K562 (cell line): ENCODE results near the gene ZDHHC18. TPM values are rescaled to one million over a fixed set of nuclear protein-coding genes. Genes with fewer than 3 reads are reported as not detected.
A peak's percentile ranks its signal among the peaks of the same experiment; 100 is the strongest.
"Not testable (repeated sequence)": the region's sequence is repeated elsewhere in the genome, so short reads cannot be mapped to it uniquely, and the experiment has no call there.

Experiments used
- ATAC-seq: fragments of 200-7000 bp; cut with Tn5 transposase; 3 replicates; pipeline ENCODE4 v1.9.1; 2020; ENCODE audit warnings: moderate library complexity
- BruUV-seq: library from RNA; stranded (reverse); fragments of 400-500 nt; replicated peaks from 2 replicates; lab custom pipeline; 2021; lab: Mats Ljungman, UMichigan
- CTCF ChIA-PET: fragments of 300-600 bp; formaldehyde crosslinking; extraction: SDS; loops from one replicate; lab custom pipeline; 2021; ENCODE audit warnings: low intra/inter-chr PET ratio; lab: Yijun Ruan, JAX
- POLR2A ChIA-PET: fragments of 300-600, 350-650 bp; sonication (Branson Sonifier 250); formaldehyde crosslinking; extraction: SDS; loops from one replicate; lab custom pipeline; 2021; ENCODE audit warnings: antibody characterized with exemption, inconsistent platforms; lab: Yijun Ruan, JAX
- DNase-seq, 4 experiments: peaks; one replicate each; pipeline versions ENCODE4 v3.0.0 to v3.0.0-alpha.2; 2011 to 2018; ENCODE audit warnings: low spot score in 3 of 4, mixed read lengths in 3 of 4; ENCODE audit errors: extremely low read depth in 1 of 4
- FAIRE-seq: peaks from 2 replicates; lab custom pipeline; 2011; peaks lifted over from hg19 to GRCh38; lab: Jason Lieb, UNC
- H2AFZ ChIP-seq: 2 replicates; pipeline ENCODE4 v1.6.0; 2011; ENCODE audit warnings: low read depth, low read length, control low read depth, inconsistent platforms
- H3K27ac ChIP-seq: fragments of 200-600 bp; 3 replicates; pipeline ENCODE4 v1.8.0; 2011; ENCODE audit warnings: low read depth, mild to moderate bottlenecking, control low read depth, inconsistent platforms, low read length, moderate library complexity, mixed read lengths; ENCODE audit errors: extremely low read depth
- H3K27me3 ChIP-seq, 2 experiments: fragments of 300-600 bp in 1 of 2; 2 replicates in 1 of 2; 3 replicates in 1 of 2; pipeline versions ENCODE4 v1.6.0 to v1.8.0; 2011; ENCODE audit warnings: inconsistent platforms in 2 of 2, low read length in 2 of 2, mild to moderate bottlenecking in 1 of 2, mixed read lengths in 1 of 2, moderate library complexity in 1 of 2; ENCODE audit not compliant: control insufficient read depth in 2 of 2, insufficient read depth in 2 of 2
- H3K36me3 ChIP-seq: fragments of 300-600 bp; 3 replicates; pipeline ENCODE4 v1.8.0; 2011; ENCODE audit warnings: mild to moderate bottlenecking, low read length, inconsistent platforms; ENCODE audit not compliant: control insufficient read depth, insufficient read depth
- H3K4me1 ChIP-seq, 2 experiments: fragments of 200-600 bp in 1 of 2; replicated peaks in 1 of 2; 2 replicates in 1 of 2; 3 replicates in 1 of 2; pipeline versions ENCODE4 v1.5.1 to v1.8.0; 2011; ENCODE audit warnings: inconsistent platforms in 2 of 2, low read length in 2 of 2, mild to moderate bottlenecking in 1 of 2, mixed read lengths in 1 of 2, moderate library complexity in 1 of 2; ENCODE audit not compliant: control insufficient read depth in 2 of 2, insufficient read depth in 2 of 2
- H3K4me2 ChIP-seq: 2 replicates; pipeline ENCODE4 v1.6.1; 2011; ENCODE audit warnings: low read length, control low read depth, inconsistent platforms, mixed read lengths; ENCODE audit not compliant: insufficient read depth
- H3K4me3 ChIP-seq: fragments of 200-600 bp; sonication (generic), shearing (Covaris generic); 2 replicates; pipeline ENCODE4 v1.5.1; 2016; ENCODE audit warnings: control low read depth, inconsistent platforms
- H3K79me2 ChIP-seq: fragments of 200-600 bp; 3 replicates; pipeline ENCODE4 v1.8.0; 2011; ENCODE audit warnings: low read length, inconsistent platforms; ENCODE audit not compliant: control insufficient read depth, insufficient read depth
- H3K9ac ChIP-seq, 2 experiments: 2 replicates each; pipeline versions ENCODE4 v1.6.0 to v1.6.1; 2011; ENCODE audit warnings: low read depth in 2 of 2, low read length in 2 of 2, control low read depth in 1 of 2, inconsistent platforms in 1 of 2, mild to moderate bottlenecking in 1 of 2, mixed read lengths in 1 of 2; ENCODE audit not compliant: insufficient read depth in 1 of 2
- H3K9me1 ChIP-seq: one replicate; pipeline ENCODE4 v1.6.0; 2011; ENCODE audit warnings: inconsistent platforms, mild to moderate bottlenecking, low read length, moderate library complexity; ENCODE audit not compliant: control insufficient read depth, insufficient read depth
- H3K9me3 ChIP-seq: replicated peaks from 2 replicates; pipeline ENCODE4 v1.5.1; 2011; ENCODE audit warnings: low read depth, low read length, inconsistent platforms; ENCODE audit not compliant: control insufficient read depth, insufficient read depth
- H4K20me1 ChIP-seq: replicated peaks from 2 replicates; pipeline ENCODE4 v1.6.1; 2011; ENCODE audit warnings: low read length, inconsistent platforms, mixed read lengths; ENCODE audit not compliant: control insufficient read depth, insufficient read depth
- CC2D1A ChIP-seq: fragments of 450-650 bp; IDR thresholded peaks from 2 replicates; pipeline ENCODE4 v1.6.1; 2017; ENCODE audit warnings: mild to moderate bottlenecking
- CEBPB ChIP-seq: fragments of 450-650 bp; IDR thresholded peaks from 2 replicates; pipeline ENCODE4 v1.6.1; 2016; ENCODE audit warnings: missing genetic modification characterization, missing compliant biosample characterization
- FOSL1 ChIP-seq: fragments of 200-800 bp; sonication (Bioruptor generic); conservative IDR thresholded peaks from 2 replicates; pipeline ENCODE4 v1.6.1; 2016; ENCODE audit warnings: missing genetic modification characterization, missing compliant biosample characterization
- KDM4B ChIP-seq, 2 experiments: fragments of 450-650 bp in 1 of 2; sonication (generic) in 1 of 2; IDR thresholded peaks; 2 replicates each; pipeline ENCODE4 v1.6.1; 2016 to 2017; ENCODE audit warnings: borderline replicate concordance in 2 of 2, antibody characterized with exemption in 1 of 2, low read depth in 1 of 2, mild to moderate bottlenecking in 1 of 2
- U2AF2 ChIP-seq: fragments of 200-400 bp; formaldehyde crosslinking; optimal IDR thresholded peaks from 2 replicates; pipeline ENCODE3; 2017; ENCODE audit warnings: low read depth, mild to moderate bottlenecking, low read length
- WGBS: fragments of 100-300 bp; shearing (Covaris generic); methylation state at CpG from one replicate; pipeline ENCODE4 v1.1.6; 2016; ENCODE audit warnings: low coverage, mixed read lengths; ENCODE audit not compliant: insufficient coverage; ENCODE audit errors: missing lambda C conversion rate; 5-methylcytosine and 5-hydroxymethylcytosine counted together
- in situ Hi-C: fragments of 300-500 bp; cut with MboI; formaldehyde crosslinking; loops from 4 replicates; pipeline ENCODE4 v1.15.0; 2018; ENCODE audit warnings: inconsistent platforms, mixed read lengths
- intact Hi-C: fragments of 100-400 bp; cut with micrococcal nuclease; formaldehyde crosslinking; loops from 2 replicates; pipeline ENCODE4 v1.14.2; 2022
- polyA plus RNA-seq, 8 experiments: library from polyadenylated mRNA; depleted of rRNA in 4 of 8; stranded (reverse) in 5 of 8; unstranded in 3 of 8; fragments of >200 nt; fragmentation: Nextera tagmentation in 2 of 8; fragmentation: Illumina TruSeq in 1 of 8; extraction: Ambion mirVana in 2 of 8; extraction: Trizol in 1 of 8; gene quantifications; 2 replicates each; pipeline versions ENCODE4 v1.2.1 to v1.2.3, GENCODE V29; 2011 to 2014; ENCODE audit warnings: inconsistent platforms in 1 of 8, missing spikeins in 1 of 8
- total RNA-seq, 7 experiments: library from RNA; depleted of rRNA in 6 of 7; stranded (reverse); fragments of >200 nt in 6 of 7; fragmentation: Illumina TruSeq in 2 of 7; extraction: Trizol in 2 of 7; gene quantifications; 2 replicates each; pipeline versions ENCODE4 v1.2.1 to v1.2.3, GENCODE V29; 2011 to 2021; ENCODE audit warnings: low replicate concordance in 1 of 7

Gene ZDHHC18
- total and polyA plus RNA-seq, 9 of the 15 experiments (the other 6 are each of a cell fraction or from before 2014, with no cell fraction given), result 0.42 to 35.6 (median 15.8) TPM

- H3K4me2 ChIP-seq, result no peak overlapping the region
- ATAC-seq (no peak), FAIRE-seq (no peak)
- in situ Hi-C loops, result no loop called here
- H3K27me3 ChIP-seq, result no peaks in the 10 kb centered on the region
- BruUV-seq, result no TSS peak
- no peaks in the 10 kb centered on the region for H3K9me3 ChIP-seq
- intact Hi-C loops, result no loop called here
- no peaks in the 10 kb centered on the region for H3K79me2 ChIP-seq
- H3K27ac ChIP-seq, result no peak overlapping the region
- POLR2A ChIA-PET, result interaction anchor here (0.5 kb wide), 1 partner anchor 136 kb away, joined by 3 read pairs; no protein-coding TSS in a partner anchor
- H3K36me3 ChIP-seq, result peaks cover 66% of the 10 kb centered on the region
- CTCF ChIA-PET, result no interaction called here
- no peak overlapping the region for H2AFZ ChIP-seq
- no peaks in the 10 kb centered on the region for H3K9me1 ChIP-seq
- WGBS, result 84% methylated on average over 12 of the region's 13 CpGs
- TF ChIP-seq CEBPB, result peak; percentile 52; the same call in 1 of the 2 replicates
- TF ChIP-seq CC2D1A, result no peak
- no peak for TF ChIP-seq U2AF2
- no peak for TF ChIP-seq FOSL1 (tag)
- TF ChIP-seq KDM4B (IDR thresholded peaks at IDR 0.05; ENCODE audit: borderline replicate concordance in 2 of 2, low read depth in 1 of 2), result no peak
- TF ChIP-seq, all 486 proteins: peak for 1
- H3K4me3 ChIP-seq, result no peak overlapping the region
- no peak overlapping the region for H3K9ac ChIP-seq
- no peak for DNase-seq
- H4K20me1 ChIP-seq, result peaks cover 2% of the 10 kb centered on the region; the same call in 1 of the 2 replicates
- H3K4me1 ChIP-seq, result peaks cover 0 to 3% of the 10 kb centered on the region in 2 experiments; a peak in 1 of 5 replicates
Measured at GRCh38 chr1:26844424-26845196, 18.1 kb downstream of the ZDHHC18 start.

- H2AFZ ChIP-seq, H3K4me3 ChIP-seq, H3K9me1 ChIP-seq, in situ Hi-C loops, H3K9ac ChIP-seq, intact Hi-C loops, H3K4me2 ChIP-seq, BruUV-seq, H3K9me3 ChIP-seq, H3K27ac ChIP-seq, FAIRE-seq, CTCF ChIA-PET, H3K27me3 ChIP-seq, H4K20me1 ChIP-seq, H3K4me1 ChIP-seq, ATAC-seq, DNase-seq, H3K79me2 ChIP-seq: not testable (repeated sequence)
- POLR2A ChIA-PET, result interaction anchor here (3.0 to 3.2 kb wide), 2 partner anchors 11 to 12 kb away, joined by 10 to 16 read pairs; no protein-coding TSS in a partner anchor
- 75% methylated on average over 5 of the region's 6 CpGs for WGBS
- H3K36me3 ChIP-seq, result peaks cover 74% of the 10 kb centered on the region; the same call in 2 of the 3 replicates
Measured at GRCh38 chr1:26847826-26848225, 21.3 kb downstream of the ZDHHC18 start.
